Spleen (tissue), 7 donors: Measurements from ENCODE around the gene TMEM109.

Experiments
- POLR2A ChIP-seq, 3 donors: fragments of 450-650 bp; IDR thresholded peaks; one replicate each; pipeline ENCODE4 v1.5.1; 2017; ENCODE audit warnings: antibody characterized with exemption in 3 of 3, mild to moderate bottlenecking in 1 of 3
- POLR2AphosphoS5 ChIP-seq, 3 donors: sonication (generic); formaldehyde crosslinking; IDR thresholded peaks; one replicate each; pipeline ENCODE4 v1.5.1; 2017; ENCODE audit warnings: antibody characterized with exemption in 3 of 3
- TF ChIP-seq, protein P1 (sequence below), 11 experiments: fragments of 200-600 bp in 7 of 11; fragments of 450-650 bp in 4 of 11; sonication (generic) in 4 of 11; IDR thresholded peaks in 8 of 11; conservative IDR thresholded peaks in 3 of 11; 1 replicate in 7 of 11; 2 replicates in 4 of 11; pipeline versions ENCODE4 v1.4.0 to v1.8.0; 2016 to 2021; ENCODE audit warnings: antibody characterized with exemption in 11 of 11, inconsistent platforms in 4 of 11, mild to moderate bottlenecking in 1 of 11
- donor health status: DM: no; HTN: no; CAD: no; lungs with moderate emphysema.
- donor health status: DM: no; HTN: no; CAD: no.
- donor health status: DM: no; HTN: no; CAD: no.

DNA sequence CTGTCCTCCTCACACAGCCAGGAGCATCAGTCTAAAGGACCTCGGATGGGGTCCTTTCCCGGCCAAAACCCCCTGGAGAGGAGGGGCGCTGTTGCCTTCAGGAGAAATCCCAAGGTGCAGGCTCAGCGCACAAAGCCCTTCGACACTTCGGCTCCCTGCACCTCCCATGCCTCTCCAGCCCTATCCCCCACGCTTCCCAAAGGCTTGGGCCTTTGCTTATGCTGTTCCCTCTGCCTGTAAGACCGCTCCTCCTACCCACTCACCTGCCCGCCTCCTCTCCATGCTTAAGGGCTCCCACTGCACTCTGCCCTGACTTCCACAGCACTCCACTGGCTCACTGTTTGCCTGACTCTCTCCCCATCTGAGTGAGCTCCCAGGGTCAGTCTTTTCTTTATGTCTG, 24.5 kb downstream of the TMEM109 start:
- TF ChIP-seq, protein P1, sequence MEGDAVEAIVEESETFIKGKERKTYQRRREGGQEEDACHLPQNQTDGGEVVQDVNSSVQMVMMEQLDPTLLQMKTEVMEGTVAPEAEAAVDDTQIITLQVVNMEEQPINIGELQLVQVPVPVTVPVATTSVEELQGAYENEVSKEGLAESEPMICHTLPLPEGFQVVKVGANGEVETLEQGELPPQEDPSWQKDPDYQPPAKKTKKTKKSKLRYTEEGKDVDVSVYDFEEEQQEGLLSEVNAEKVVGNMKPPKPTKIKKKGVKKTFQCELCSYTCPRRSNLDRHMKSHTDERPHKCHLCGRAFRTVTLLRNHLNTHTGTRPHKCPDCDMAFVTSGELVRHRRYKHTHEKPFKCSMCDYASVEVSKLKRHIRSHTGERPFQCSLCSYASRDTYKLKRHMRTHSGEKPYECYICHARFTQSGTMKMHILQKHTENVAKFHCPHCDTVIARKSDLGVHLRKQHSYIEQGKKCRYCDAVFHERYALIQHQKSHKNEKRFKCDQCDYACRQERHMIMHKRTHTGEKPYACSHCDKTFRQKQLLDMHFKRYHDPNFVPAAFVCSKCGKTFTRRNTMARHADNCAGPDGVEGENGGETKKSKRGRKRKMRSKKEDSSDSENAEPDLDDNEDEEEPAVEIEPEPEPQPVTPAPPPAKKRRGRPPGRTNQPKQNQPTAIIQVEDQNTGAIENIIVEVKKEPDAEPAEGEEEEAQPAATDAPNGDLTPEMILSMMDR (IDR thresholded peaks at IDR 0.05 in 8 of 11, conservative IDR thresholded peaks at IDR 0.05 in 3 of 11) = no peak
- TF ChIP-seq POLR2AphosphoS5 (IDR thresholded peaks at IDR 0.05) = no peak
- no peak for TF ChIP-seq POLR2A (IDR thresholded peaks at IDR 0.05)
